GM21717 (cell line): Measurements from ENCODE around the gene DDOST.
"Not testable (repeated sequence)": the region's sequence is repeated elsewhere in the genome, so short reads cannot be mapped to it uniquely, and the experiment has no call there.

ENCODE experiments used
- ATAC-seq: cut with Tn5 transposase; IDR thresholded peaks from one replicate; pipeline ENCODE4 v1.9.1; 2021; ENCODE audit warnings: mild to moderate bottlenecking, moderate library complexity; ENCODE audit not compliant: unreplicated experiment

Gene DDOST

GRCh38 chr1:20693623-20694022 lies 32.5 kb upstream of the DDOST start:
- no peak for ATAC-seq

- no peak for ATAC-seq
These were observed 30.7 kb upstream of the DDOST start for GRCh38 chr1:20691872-20692271.

GRCh38 chr1:20689645-20690056 lies 28.5 kb upstream of the DDOST start:
- ATAC-seq = no peak

GRCh38 chr1:20686883-20687725 lies 25.9 kb upstream of the DDOST start:
- no peak for ATAC-seq

GRCh38 chr1:20685741-20686140 lies 24.6 kb upstream of the DDOST start:
- no peak for ATAC-seq

DNA sequence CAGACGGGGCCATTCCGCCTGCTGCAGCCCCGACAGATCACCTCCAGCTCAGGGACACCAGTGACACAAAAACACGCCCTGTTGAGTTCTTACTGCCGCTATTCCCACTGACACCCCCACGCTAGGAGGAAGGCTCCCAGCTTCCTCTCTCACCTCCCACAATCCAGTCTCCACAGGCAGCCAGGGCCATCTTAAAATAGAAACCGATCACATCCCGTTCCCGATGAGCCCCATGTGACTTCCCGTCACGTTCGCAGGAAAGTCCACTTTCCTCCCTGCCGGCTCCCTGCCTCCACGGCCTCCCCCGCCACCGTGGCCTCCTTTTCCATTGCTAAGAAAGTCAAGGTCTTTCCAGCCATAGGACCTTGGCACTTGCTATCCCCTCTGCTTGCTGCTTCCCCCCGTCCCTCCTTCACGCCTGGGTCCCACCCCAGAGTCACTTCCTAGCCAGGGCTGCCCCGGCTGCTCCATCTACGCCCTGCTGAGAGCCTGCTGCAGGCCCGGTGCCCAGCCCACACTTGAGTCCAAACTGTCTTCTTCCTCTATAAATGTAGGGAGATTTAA lies 24.0 kb upstream of the DDOST start:
- ATAC-seq = no peak

DNA sequence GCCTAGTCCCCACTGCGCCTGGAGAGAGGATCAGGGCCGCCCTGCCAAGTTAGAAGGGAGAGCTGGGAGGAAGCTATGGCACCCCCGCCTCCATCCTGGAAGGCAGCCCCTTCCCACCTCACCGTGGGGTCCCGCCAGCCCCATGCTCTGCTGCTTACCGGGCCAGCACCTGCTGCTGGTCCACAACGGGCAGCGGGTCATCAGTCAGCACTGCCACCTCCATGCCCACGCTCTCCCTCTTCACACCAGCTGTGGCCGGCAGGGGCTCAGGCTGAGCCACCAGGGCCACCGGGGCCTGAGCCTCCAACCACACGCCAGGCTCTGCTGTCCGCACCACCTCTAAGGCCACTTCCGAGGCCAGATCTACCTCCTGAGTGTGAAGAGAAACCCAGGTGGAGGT lies 23.5 kb upstream of the DDOST start:
- ATAC-seq = no peak

- no peak for ATAC-seq
These were observed 23.0 kb upstream of the DDOST start for GRCh38 chr1:20684050-20684620.

- ATAC-seq = no peak
These were observed 22.4 kb upstream of the DDOST start for GRCh38 chr1:20683614-20684013.

DNA sequence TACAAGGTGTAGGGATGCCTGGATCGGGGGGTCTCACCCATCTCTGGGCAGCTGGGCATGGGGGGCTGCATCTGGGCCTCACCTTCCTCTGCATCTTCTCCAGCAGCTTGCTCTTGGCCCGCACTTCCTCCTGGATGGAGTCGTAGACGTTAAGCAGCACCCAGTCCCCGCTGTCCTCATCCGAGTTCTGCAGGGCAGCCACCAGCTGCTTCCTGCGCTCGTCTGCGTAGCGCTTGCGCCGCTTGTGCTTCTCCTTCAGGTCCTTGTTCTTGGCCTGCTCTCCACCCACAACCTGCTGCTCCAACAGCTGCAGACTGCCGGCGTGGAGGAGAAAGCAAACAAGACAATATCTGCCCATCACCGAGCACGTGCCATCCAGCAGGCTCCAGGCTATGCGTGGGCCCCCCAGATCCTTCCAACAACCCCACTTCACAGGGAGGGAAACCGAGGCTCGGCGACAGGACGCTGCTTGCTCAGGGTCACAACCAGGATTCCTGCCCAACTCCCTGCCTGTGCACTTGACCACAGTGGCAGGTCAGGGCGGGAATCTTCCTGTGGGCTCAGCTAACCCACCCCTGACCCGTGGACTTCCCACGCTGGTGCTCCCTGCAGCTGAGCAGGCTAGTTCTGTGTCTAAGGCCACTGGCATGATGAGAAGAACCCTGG lies 21.5 kb upstream of the DDOST start:
- ATAC-seq = no peak

GRCh38 chr1:20681999-20682398 lies 20.8 kb upstream of the DDOST start:
- ATAC-seq = no peak

DNA sequence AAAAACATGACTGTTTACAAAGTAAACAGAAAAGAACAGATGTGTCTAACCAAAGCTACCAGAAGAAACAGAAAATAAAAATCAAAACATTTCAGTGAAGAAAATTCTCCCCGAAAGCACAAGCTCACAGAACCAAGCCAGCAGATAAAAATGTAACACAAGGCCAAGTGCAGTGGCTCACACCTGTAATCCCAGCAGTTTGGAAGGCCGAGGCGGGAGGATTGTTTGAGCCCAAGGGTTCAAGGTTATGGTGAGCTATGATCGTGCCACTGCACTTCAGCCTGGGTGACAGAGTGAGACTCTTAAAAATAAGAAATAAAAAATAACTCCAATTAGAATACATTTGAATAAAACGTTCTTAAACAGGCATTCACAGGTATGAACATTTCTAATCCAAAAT lies 19.1 kb upstream of the DDOST start:
- ATAC-seq = no peak

DNA sequence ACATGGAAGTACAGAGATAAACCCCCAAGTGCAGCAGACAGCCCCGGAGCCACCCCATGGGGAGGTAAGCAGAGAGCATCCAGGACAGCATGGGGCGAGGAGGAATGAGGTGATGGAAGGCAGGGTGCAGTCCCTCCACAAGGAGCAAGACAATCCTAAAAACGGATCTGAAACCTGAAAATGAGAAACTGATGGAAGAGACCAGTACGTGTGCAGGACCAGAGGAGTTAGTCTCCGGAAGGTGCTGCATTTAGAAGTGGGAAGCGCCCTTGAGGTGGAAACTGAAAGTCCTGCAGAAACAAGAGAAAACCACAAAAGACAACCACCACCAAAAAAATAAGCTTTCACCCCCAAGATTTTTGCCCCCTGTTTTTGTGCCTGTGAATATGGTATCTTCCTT lies 17.4 kb upstream of the DDOST start:
- no peak for ATAC-seq

- ATAC-seq = not testable (repeated sequence)
These were observed 12.5 kb upstream of the DDOST start for GRCh38 chr1:20673626-20674025.

DNA sequence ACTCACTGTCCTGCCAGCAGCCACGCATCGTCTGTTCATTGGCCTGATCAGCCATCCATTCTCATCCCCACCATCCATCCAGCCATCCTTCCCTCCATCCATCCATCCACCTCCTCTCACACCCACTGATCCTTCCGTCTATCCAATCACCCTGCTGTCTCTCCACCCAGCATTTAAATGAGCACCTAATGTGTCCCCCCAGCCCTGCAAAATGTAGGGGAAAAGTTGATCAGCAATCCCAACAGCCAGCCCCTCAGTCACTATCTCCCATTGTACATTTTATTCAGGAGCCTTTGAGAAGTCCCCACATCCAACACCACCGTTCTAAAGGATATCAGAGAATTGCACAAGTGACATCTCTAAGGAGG lies 11.1 kb upstream of the DDOST start:
- no peak for ATAC-seq

DNA sequence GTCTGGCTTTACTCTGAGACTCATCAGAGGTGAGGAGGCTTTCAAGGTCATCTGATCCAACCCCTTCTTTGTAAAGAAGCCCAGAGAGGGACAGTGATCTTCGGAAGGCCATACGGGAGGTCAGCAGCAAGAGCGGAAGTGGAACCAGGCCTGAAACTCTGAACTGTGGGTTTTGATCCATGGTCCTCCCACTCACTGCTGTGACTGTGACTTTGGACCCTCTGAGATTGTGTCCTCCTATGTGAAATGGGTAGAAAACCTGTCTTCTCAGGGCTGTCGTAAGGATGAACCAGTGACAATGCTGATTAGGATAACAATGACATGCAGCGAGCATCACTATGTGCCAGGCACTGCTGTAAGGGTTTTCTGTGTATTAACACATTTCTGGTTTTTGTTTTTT lies 9.8 kb upstream of the DDOST start:
- no peak for ATAC-seq

DNA sequence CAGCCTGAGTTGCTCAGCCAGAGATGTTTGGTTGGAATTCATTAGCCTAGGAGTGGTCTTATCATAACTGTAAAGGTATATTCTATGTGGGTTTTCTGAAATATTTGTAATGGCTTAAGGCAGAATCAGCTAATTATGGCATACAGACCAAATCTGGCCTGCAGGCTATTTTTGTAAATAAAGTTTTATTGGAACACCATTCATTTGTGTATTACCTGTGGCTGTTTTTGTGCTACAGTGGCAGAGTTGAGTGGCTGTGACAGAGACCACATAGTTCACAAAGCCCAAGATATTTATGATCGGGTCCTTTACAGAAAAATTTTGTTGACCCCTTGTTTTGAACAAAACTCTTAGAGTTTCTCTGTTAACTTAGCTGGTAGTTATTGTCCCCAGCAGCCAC lies 7.4 kb upstream of the DDOST start:
- no peak for ATAC-seq

GRCh38 chr1:20666804-20667203 lies 5.6 kb upstream of the DDOST start:
- ATAC-seq = no peak

GRCh38 chr1:20666146-20666545 lies 5.0 kb upstream of the DDOST start:
- no peak for ATAC-seq

DNA sequence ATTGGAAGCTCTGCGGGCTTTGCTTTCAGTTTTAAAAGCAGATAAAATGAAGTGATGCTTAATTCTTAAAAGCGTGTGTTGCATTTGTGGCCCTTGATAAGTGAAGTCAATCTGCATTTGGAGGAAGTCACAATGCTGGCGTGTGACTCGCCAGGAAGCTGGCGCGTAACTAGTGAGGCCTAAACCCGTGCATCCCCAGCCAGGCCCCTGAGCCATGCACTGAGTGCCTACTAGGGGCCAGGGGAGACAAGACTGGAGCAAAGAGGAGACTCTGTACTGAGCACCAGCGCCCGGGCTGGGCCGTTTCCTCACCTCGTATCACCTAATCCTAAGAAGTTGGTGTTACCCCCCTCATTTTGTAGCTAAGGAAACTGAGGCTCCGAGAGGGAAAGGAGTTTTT lies 4.6 kb upstream of the DDOST start:
- no peak for ATAC-seq

DNA sequence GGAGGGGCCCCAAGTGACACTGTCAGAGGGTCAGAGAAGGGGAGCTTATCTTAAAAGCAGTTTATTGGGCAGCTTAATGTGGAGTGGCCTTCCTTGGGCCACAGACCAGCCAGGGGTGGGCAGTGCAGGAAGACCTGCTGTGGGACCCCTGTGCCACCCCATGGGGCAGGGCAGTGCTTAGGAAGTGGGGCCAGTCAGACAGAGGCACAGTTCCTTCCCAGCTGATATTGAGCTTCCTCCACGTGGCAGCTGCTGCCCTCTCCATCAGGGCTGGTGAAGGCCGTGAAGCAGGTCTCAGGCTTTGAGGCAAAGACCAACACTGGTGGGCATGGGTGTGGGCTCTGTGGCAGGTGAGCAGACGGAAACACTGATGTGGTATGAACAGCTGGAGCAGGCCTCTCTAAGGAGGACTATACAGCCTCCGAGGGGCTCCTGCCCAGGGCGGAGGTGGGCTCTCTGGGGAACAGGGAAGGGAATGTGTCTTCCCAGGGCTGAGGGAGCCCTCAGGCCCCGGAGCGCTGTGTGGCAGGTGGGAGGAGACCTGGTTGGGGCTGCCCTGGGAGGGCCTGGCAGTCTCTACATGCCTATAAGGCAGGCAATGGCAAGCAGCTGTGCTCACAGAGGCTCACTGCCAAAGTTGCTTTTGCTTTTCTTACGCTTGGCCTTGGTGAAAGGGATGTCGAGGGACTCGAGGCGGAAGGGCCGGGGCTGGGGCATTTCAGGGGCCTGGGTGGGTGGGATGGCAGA lies 3.0 kb upstream of the DDOST start:
- no peak for ATAC-seq
